ENCODE data around the gene NSL1. TPM values are rescaled to one million over a fixed set of nuclear protein-coding genes. Genes with fewer than 3 reads are reported as not detected.

NSL1 gene
- total RNA-seq, 4 donors from 2014 or later: 10.8 to 22.3 (median 16.9) TPM

DNA sequence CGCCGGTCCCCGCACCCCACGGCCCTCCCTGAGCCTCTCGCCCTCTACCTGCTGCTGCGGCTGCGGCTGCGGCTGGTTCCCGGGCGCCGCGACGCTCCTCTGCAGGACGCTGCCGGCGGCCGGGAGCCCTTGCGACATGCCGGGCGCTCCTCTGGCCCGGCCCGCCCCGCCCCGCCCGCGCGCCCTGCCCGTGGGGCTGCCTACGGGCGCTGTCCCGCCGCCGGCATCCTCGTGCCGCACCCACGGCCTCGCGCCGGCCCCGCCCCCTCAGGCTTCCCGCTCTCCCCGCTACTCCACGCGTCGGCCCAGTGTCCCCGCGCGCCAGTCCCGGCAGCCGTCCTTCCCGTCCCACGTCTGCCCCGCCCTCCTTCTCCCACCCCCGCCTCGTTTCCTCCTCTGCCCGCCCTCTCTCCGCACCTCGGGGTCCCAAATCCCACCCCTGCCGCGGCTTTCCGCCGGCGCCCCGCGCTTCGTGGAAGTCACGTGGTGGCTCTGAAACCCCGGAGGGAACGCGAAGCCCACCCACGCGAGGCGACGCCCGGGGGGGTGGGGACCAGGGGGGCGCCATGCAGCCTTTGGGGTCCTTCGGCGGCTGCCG, 91.9 kb downstream of the NSL1 start, which contains the start of gene BATF3:
Gene BATF3 (minus strand): TSS at position 216 of the 598 bp plus-strand sequence. CDS start 78 bp downstream, at position 138.
- WGBS, 2 donors: 0% methylated on average over 5 of the region's 79 CpGs; no CpG with 5 or more reads in 1 of the 2 donors
- H3K36me3 ChIP-seq: no peaks in the 10 kb centered on the region
- peak within 1 kb of the TSS; percentile 70 to 90 (median 82) for H3K27ac ChIP-seq
- DNase-seq: no peak
- peak within 1 kb of the TSS; percentile 30 to 86 (median 64) for H3K4me3 ChIP-seq
- intact Hi-C loops (cut with DNase I): no loop called here
- peaks cover 0 to 63% (median 0%) of the 10 kb centered on the region in 4 donors for H3K27me3 ChIP-seq
- TF ChIP-seq, protein P1, sequence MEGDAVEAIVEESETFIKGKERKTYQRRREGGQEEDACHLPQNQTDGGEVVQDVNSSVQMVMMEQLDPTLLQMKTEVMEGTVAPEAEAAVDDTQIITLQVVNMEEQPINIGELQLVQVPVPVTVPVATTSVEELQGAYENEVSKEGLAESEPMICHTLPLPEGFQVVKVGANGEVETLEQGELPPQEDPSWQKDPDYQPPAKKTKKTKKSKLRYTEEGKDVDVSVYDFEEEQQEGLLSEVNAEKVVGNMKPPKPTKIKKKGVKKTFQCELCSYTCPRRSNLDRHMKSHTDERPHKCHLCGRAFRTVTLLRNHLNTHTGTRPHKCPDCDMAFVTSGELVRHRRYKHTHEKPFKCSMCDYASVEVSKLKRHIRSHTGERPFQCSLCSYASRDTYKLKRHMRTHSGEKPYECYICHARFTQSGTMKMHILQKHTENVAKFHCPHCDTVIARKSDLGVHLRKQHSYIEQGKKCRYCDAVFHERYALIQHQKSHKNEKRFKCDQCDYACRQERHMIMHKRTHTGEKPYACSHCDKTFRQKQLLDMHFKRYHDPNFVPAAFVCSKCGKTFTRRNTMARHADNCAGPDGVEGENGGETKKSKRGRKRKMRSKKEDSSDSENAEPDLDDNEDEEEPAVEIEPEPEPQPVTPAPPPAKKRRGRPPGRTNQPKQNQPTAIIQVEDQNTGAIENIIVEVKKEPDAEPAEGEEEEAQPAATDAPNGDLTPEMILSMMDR (IDR thresholded peaks at IDR 0.05): no peak
- TF ChIP-seq POLR2A (IDR thresholded peaks at IDR 0.05): no peak
- peaks cover 17 to 37% (median 28%) of the 10 kb centered on the region in 3 donors for H3K4me1 ChIP-seq
- no peaks in the 10 kb centered on the region for H3K9me3 ChIP-seq

DNA sequence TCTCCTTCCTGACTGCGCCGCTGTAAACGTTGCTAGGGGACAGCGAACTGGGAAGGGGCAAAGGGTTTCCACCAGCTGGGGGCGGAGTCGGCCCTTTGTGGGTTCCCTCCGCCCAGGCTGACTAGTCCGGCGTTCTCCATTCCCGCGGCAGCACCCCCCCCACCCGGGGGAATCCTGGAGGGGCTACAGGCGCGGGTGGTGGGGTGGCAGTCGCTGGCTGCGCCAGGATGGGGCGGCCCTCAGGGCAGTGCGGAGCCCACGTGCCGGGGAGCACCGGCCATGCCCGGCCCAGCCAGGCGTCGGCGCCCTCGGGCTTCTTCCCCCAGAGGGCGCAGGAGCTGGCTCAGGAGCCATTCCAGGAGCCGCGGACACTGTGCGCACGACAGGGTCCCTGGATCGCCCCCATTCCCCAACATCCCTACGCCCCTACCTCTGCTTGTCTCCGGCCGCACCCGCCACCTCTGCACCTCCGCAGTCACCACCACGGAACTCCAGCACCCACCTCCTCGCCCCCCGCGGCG, 92.4 kb downstream of the NSL1 start:
- no peak for DNase-seq
- Histone ChIP-seq H3K9me3 (no peaks in the 10 kb centered on the region), H3K4me1 (peaks cover 17 to 37% (median 28%) of the 10 kb centered on the region in 3 donors), H3K4me3 (peak overlapping the region; percentile 30 to 86 (median 64)), H3K27ac (peak overlapping the region; percentile 45 to 90 (median 78)), H3K36me3 (no peaks in the 10 kb centered on the region), H3K27me3 (peaks cover 0 to 66% (median 0%) of the 10 kb centered on the region in 4 donors)
- intact Hi-C loops (cut with DNase I): no loop called here
- 1 to 9% methylated on average over 5 to 14 of the region's 42 CpGs for WGBS, 2 donors
- TF ChIP-seq, protein P1 (IDR thresholded peaks at IDR 0.05): peak in 4 of 6 experiments; percentile 20 to 54 (median 42)
- no peak for TF ChIP-seq POLR2A (IDR thresholded peaks at IDR 0.05)

DNA sequence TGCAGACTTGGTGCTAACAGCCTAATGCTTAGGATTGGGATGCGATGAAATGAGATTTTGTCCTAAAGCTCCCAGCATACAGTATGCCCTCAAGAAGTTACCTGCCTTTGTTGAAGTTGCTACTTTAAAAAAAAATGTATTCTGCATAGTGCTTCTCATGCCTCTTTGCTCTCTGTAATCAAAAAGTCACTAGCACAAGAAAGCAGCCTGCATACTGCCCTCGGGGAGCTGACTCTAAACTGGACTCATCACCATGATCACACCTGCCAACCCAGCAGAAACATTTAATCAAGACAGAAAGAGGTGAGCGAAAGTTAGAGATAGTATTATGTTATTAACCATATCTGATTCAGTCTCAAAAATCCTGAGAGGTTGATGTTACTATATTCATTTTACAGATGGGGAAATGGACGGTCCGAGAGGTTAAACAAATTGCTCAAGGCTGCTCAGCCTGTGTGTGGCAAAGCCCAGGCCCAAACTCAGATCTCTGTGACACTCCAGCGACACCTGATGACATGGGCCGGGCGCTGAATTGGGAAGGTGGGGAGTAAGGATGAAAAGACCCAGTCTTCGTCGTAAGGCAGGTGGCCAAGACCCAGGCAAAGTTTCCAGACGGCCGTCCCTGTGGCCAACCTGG, 93.0 kb downstream of the NSL1 start:
- no peak for DNase-seq
- intact Hi-C loops (cut with DNase I): no loop called here
- TF ChIP-seq, protein P1 (IDR thresholded peaks at IDR 0.05): no peak
- no peak for TF ChIP-seq POLR2A (IDR thresholded peaks at IDR 0.05)
- 25 to 28% methylated on average over 8 to 10 of the region's 12 CpGs for WGBS, 2 donors
- Histone ChIP-seq H3K36me3 (no peaks in the 10 kb centered on the region), H3K27me3 (peaks cover 0 to 66% (median 0%) of the 10 kb centered on the region in 4 donors), H3K9me3 (no peaks in the 10 kb centered on the region), H3K4me3 (peak overlapping the region; percentile 30 to 86 (median 64)), H3K27ac (no peak overlapping the region), H3K4me1 (peaks cover 17 to 37% (median 28%) of the 10 kb centered on the region in 3 donors)

DNA sequence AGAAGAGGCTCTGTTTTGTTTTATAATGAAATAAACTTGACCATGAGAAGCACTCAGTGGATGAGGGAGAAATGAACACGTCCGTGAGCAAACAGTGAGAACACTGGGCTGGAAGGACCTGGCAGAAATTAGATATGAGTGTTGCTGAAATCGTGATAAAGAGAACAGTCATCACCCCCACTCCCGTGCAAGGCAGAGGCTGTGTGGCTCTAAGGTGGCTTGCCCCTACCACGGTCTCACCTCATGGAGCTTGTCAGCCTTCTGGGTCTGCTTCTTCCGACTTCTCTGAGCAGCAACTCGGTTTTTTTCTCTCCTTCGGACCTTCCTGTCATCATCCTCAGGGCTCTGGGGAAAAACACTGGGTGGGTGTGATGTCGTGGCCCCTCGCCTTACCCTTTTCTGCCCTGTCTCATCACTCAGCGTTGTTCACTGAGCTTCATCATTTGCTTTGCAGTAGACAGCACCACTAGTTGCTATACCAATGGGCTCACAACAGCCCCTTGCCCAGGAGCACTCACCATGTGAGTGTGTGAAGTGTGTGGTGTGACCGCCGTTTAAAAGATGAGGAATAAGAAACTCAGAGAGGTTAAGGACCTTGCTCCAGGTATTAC, 94.8 kb downstream of the NSL1 start:
- WGBS, 2 donors: 67 to 80% methylated on average over 12 to 13 of the region's 13 CpGs
- intact Hi-C loops (cut with DNase I): no loop called here
- Histone ChIP-seq H3K27ac (no peak overlapping the region), H3K4me1 (peaks cover 17 to 37% (median 28%) of the 10 kb centered on the region in 3 donors), H3K27me3 (peaks cover 0 to 66% (median 0%) of the 10 kb centered on the region in 4 donors), H3K36me3 (no peaks in the 10 kb centered on the region), H3K4me3 (no peak overlapping the region), H3K9me3 (no peaks in the 10 kb centered on the region)
- no peak for DNase-seq
- no peak for TF ChIP-seq POLR2A (IDR thresholded peaks at IDR 0.05)
- TF ChIP-seq, protein P1 (IDR thresholded peaks at IDR 0.05): no peak
